GM21360 (cell line): ENCODE data around the gene EIF6.
A peak's percentile ranks its signal among the peaks of the same experiment; 100 is the strongest.

ENCODE experiments used
- ATAC-seq: cut with Tn5 transposase; IDR thresholded peaks from one replicate; pipeline ENCODE4 v1.9.1; 2021; ENCODE audit warnings: mild to moderate bottlenecking, moderate library complexity; ENCODE audit not compliant: unreplicated experiment

Gene EIF6

DNA sequence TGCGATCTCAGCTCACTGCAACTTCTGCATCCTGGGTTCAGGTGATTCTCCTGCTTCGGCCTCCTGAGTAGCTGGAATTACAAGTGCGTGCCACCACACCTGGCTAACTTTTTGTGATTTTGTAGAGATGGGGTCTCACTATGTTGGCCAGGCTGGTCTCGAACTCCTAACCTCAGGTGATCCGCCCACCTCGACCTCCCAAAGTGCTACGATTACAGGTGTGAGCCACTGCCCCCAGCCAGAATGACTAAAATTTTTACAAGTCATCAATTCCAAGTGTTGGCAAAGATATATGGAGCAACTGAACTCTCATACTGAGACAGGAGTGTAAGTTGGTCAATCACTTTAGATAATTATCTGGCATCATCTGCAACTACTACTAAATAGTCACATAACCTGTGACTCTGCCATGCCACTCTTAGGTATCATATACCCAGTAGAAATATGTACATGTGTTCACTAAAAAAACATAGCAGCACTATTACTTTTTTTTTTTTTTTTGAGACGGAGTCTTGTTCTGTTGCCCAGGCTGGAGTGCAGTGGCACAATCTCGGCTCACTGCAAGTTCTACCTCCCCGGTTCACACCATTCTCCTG lies 3.0 kb downstream of the EIF6 start:
- no peak for ATAC-seq

DNA sequence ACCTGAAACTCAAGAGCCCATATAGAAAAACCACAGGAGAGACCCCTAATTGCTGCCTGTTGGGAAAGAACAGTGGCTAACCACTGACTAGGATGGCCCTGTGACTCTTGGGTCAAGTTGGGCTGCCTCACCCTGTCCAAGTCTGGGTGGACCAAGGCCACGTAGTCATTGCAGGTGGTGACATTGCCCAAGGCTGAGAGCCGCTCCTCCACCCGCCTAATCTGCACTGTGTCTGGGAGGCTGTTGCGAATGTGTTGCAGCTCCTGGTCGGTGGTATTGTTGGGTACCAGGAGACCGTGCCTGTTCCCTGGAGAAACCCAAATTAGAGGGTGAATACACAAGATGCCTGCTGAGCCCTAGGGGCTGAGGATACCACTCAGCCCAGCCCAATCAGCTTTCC lies 4.0 kb downstream of the EIF6 start:
- no peak for ATAC-seq

DNA sequence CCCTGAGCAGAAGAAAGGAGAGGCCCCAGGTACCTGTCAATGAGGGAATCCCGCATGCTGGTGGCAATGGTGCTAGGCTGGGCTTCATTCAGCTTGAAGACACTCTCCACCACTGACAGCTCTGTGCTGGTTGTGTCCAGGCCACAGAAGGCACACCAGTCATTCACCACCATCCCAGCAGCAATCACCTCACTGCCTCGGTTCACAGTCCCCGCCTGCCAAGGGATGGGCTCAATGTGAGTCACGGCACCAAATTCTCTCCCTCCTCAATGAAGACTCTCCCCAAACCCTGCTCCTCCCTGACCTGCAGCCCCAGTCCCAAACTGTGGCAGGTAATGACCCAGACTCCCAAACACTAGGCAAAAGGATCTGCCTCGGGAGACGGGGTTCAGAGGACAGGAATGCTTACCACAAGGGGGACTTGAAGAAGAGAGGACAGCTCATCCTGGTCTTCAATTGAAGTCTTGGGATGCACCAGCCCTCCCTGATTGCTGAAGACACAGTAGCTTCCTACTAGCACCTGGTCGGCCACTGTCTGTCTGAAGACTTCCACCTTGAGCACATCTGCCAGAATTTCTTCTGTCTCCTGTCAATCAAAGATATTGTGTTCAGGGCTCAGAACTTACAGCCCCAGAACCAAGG lies 4.9 kb downstream of the EIF6 start:
- no peak for ATAC-seq

DNA sequence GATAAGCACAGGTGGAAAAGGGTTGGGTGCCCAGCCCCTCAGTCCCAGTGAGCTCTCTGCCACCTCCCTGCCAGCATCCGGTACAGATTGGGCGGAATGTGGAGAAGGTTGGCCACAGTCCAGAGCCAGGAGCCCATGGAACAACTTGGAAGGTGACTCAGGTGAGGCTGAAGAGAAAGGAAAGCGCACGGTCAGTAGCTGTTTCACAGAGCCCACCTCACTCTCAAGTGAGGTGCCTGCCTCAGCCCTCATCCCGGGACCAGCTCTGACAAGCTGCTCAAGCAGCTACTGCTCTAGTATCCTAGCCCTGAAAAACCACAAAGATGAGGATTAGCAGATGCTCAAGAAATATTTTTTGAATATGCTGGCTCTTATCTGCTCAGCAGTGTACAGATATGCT lies 5.5 kb downstream of the EIF6 start:
- ATAC-seq: no peak

DNA sequence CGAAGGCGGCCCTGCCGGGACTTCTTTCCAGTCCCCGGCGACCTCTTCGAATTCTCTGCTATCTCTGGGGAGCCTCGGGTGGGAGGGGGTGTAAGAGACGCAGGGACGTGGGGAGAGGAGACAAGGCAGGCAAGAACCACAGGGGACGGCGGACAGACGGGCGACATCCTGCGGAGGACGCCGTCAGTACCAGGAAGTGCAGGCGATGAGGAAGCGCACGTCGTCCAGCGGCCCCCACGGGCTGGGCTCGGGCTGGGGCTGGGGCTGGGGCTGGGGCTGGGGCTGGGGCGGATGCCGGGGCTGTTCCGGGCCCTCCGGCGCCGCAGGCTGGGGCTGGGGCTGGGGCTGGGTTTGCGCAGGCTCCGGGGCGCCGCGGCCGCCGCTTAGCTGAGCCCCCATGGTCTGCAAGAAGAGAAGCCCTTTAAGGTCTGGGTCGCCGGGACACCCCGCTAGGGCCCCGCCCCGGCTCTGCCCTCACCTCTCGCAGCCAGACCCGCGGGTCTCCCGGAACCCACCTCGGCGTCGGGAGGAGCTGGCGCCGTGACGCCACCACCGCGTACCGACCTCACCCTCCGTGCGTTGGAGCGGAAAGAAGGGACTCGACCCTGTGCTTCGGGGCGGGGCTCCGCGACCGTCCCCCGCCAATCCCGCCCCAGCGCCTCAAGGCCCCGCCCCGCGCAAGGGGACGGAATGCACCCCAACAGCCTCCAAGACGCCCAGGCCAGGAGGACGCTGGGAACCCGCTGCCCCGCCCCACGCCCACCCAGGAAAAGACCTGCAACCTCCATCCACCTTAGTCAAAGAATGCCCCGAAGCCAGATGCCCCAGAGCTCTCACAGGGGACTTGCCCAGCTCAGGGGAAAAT lies 6.8 kb downstream of the EIF6 start, which contains the start of gene MMP24OS:
Gene MMP24OS, minus strand, starts transcription at position 592 of the 865 bp plus-strand sequence. Its CDS starts 193 bp downstream, at position 399.
- ATAC-seq: peak; percentile 62

DNA sequence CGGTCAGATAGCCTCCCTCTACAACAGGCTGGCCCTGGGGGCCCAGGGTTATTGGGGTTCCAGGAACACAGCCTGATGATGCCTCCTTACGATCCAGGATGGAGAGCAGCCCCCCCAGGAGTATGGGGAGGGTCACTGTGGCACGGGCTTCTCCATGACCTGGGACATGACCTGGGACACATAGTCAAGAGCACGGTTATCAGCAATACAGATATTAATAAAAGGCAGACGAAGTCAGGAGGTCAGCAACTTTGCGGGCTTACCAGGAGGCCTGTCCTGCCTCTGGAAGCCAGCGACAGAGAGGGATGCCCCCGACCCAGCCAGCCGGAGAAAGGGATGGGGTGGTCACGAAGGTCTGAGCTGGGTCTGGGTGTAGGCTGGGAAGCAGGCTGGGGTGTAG lies 7.4 kb downstream of the EIF6 start:
- no peak for ATAC-seq

DNA sequence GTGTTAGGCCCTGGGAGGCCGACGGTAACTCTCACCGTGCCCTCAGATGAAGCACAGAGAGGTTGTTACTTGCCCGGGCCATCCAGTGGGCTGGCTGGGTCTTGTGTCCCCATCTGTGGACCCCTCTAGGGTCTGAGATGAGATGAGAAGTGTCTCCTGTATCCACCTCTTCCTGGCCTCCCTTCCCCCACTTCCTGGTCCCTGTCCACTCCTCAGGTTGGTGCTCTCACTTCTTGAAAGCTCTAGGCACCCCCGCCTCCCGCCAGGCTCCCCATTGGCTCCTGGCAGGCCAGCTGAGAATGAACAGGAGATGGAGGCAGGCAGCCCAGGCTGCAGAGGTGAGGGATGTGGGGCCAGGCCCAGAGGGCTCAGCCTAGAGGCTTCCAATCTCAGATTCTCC lies 8.2 kb downstream of the EIF6 start:
- ATAC-seq: no peak

DNA sequence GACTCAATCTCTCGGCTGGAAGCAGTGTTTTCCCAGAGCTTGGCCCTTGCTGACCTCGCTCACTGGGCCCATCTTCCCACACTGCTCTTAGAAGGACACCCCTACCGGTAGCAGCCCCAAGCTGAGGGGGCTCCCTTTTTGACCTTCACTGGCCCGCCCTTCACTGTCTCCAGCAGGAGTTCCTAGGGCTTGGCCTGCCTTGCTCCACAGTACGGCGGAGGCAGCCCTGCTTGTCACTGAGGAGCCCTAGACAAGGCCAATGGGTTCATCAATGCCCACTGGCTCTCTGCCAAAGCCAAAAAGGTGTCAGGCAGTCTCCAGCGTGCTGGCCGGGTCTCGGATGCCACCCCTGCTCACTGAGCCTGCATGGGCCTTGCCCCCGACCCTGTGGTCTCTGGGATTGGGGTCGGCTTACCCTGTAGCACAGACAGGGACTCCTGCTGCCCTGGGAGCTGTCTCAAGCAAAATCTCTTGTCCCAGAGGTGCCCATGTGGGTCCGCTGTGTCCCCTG lies 8.8 kb downstream of the EIF6 start:
- ATAC-seq: no peak

DNA sequence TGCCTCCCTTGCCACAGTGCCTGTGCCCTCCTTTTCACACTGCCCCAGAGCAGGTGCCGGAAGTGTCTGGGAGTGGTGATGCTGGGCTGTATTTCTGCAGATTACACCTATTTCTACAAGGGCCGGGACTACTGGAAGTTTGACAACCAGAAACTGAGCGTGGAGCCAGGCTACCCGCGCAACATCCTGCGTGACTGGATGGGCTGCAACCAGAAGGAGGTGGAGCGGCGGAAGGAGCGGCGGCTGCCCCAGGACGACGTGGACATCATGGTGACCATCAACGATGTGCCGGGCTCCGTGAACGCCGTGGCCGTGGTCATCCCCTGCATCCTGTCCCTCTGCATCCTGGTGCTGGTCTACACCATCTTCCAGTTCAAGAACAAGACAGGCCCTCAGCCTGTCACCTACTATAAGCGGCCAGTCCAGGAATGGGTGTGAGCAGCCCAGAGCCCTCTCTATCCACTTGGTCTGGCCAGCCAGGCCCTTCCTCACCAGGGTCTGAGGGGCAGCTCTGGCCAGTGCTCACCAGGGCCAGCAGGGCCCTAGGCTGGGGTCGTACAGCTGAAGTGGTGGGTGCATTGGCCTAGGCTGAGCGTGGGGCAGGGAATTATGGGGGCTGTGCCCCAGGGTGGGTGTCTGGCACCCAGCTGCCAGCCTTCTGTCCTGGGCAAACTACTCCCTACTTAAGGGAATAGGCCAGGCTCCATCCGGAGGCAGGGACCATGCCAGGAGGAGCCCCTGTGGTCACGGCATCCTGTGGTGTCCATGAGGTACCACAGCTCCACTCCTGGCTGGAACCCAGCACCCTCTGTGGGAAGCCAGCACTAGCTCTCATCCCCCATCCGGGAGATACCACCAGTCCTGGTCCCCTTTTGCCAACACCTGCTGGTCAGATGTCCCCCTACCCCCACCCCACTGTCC lies 10.1 kb downstream of the EIF6 start:
- no peak for ATAC-seq

DNA sequence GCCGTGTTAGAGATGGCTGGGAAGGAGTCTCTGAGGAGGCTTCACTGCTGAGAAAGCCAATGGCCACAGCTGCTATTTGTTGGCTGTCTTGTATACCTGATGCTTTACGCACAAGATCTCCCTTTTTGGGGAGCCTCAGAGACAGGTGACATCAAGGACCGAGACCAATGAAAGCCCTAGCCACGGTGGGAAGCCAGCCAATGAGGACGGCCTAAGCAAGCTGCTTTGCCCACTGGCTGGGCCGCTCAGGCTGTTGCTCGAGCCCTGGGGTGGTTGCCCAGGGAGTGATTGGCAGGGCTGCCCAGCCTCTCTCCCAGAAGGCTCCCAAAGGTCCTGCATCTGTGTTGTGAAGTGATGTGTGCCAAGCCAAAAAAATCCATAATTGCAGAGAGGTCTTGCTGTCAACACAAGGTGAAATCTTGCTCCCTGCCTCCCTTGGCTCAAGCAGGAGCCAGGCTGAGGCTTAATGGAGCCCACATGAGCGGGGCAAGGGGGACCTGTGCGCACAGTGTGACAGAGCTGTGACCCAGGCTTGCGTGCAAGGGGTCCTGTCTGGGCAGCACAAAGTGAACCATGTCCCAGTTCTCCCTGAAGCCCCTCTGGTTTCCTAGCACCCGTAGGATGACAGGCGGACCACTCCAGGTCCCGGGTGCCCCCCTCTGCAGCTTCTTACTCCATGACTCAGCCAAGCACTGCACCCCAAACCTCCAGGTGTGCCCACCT lies 11.0 kb downstream of the EIF6 start:
- ATAC-seq: no peak

DNA sequence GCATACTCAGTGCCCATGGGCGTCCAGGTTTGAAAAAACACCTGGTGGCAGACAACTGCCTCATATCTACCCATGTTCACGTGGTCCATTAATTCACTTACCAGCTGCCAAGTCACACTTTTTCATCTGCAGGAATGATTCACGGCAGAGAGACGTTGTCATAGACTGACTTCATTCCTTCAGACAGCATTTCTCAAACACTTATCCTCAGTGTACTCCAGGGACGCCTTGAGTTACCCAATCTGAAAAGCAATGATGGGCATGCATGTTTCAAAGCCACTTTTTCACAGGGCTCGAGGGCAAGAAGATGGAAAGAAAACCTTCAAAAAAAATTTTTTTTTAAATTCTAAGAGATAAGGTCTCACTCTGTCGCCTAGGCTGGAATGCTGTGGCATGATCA lies 12.7 kb downstream of the EIF6 start:
- ATAC-seq: no peak

DNA sequence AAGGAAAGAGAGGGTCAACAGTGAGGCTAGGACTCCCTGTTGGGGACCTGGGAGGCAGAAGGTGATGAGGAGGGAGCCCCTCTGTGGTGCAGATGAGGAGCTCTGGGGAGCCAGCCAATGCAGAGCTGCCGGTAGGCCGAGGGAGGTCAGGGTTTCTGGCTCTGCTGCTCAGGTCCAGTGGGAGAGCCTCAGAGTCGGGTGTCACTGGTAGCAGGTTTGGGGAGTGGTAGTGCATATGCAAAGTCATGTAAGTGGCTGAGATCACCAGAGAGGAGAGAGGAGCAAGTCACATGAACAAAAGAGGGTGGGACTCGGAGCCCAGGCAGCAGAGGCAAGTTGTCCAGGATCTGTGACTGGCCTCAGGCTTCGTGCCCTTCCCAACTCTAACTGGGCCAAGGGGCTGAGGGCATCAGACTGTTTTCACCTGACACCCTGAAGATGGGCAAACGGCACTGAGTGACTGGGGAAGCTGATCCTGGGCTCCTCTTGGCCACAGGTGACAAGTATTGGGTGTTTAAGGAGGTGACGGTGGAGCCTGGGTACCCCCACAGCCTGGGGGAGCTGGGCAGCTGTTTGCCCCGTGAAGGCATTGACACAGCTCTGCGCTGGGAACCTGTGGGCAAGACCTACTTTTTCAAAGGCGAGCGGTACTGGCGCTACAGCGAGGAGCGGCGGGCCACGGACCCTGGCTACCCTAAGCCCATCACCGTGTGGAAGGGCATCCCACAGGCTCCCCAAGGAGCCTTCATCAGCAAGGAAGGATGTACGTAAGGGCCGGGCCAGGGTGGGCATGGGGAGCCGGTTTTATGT lies 13.3 kb downstream of the EIF6 start:
- no peak for ATAC-seq

DNA sequence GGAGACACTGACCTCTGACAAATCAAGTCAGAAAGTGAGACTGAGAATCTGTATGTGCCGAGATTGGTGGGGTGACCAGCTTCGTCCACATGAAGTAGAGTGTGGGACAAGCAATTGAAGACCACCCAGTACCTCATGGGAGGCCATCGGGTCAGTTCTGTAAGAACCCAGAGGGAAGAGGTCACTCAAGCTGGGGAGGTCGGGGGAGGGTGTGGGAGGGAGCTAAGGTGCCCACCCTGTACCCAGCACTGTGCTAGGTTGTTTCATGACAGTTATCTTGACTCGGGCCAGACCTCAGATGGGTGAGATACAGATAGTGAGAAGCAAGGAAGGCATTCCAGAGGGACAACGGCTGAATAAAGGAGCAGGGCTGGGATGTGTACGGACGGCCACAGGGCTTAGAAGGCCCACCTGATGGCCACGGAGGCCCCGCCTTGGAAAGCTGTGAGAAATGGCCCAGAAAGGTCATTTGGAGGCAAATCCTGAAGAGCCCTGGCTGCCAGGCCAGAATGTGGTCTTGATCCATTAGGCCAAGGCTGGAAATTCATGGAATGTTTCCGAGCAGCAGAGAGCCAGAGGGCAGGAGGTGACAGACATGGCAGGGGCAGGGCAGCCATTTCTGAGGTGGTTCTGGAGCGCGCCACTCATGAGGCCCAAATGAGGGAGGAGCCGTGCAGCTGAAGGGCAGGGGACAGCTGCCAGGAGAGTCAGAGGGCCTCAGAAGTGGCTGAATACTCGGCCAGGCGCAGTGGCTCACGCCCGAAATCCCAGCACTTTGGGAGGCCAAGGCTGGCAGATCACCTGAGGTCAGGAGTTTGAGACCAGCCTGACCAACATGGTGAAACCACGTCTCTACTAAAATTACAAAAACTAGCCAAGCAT lies 14.3 kb downstream of the EIF6 start:
- ATAC-seq: no peak

DNA sequence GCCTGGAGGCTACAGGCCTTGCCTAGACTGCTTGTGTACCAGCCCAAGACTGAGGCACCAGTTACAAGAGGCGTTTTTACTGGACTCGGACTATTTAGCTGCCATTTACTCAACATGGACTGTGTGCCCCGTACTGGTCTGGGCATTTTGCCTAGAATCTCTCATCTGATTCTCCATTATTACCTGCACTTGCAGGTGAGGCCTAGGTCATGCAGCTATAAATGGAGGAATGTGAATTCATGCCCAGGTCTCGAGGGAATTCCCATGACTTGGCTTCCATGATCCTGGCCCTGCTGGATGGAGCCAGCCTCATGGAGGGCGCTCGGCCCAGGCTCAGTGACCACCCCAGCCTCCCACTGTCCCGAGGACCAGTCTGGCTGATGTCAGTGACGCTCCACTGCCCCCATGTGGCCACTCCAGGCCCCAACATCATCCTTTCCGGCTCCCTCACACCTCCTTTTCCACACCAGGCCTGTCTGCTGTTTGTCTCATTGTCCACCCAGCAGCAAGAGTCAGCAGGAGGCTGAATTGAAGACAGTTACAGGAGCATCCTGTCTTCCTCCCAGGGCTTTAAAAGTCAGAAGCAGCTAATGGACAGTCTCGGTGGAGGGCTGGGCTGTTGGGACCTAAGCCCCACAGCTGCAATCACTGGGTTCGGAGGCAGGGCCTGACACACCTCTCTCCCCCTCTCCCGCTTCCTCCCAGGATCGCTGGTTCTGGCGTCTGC lies 15.4 kb downstream of the EIF6 start:
- ATAC-seq: no peak

DNA sequence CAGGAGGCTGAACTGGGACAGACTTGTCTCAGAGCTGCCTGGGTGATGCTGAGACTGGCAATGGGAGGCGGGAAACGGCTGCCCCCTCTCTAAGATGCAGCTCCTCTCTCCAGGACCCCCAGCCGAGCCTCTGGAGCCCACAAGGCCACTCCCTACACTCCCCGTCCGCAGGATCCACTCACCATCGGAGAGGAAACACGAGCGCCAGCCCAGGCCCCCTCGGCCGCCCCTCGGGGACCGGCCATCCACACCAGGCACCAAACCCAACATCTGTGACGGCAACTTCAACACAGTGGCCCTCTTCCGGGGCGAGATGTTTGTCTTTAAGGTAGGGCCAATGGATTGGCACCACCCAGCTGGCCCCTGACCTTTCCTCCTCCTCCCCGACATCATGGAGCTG lies 17.5 kb downstream of the EIF6 start:
- no peak for ATAC-seq

DNA sequence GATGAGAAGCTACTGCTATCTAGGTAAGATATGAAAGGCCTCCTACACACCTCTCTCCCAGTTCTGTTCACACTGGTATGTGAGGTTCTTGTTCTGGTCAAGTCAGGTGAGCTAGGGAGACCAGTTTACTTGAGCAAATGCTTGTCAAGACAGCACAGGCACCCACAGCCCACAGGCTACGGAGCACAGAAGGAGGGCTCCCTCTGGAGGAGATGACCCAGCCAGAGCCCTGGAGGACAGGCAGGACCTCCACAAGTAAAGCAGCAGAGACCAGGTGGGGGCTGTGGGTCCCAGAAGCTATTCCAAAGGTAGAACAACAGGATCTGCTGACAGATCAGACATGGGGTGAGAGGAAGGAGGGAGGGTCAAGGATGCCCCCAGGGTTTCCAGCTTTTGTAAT lies 19.8 kb downstream of the EIF6 start:
- no peak for ATAC-seq

DNA sequence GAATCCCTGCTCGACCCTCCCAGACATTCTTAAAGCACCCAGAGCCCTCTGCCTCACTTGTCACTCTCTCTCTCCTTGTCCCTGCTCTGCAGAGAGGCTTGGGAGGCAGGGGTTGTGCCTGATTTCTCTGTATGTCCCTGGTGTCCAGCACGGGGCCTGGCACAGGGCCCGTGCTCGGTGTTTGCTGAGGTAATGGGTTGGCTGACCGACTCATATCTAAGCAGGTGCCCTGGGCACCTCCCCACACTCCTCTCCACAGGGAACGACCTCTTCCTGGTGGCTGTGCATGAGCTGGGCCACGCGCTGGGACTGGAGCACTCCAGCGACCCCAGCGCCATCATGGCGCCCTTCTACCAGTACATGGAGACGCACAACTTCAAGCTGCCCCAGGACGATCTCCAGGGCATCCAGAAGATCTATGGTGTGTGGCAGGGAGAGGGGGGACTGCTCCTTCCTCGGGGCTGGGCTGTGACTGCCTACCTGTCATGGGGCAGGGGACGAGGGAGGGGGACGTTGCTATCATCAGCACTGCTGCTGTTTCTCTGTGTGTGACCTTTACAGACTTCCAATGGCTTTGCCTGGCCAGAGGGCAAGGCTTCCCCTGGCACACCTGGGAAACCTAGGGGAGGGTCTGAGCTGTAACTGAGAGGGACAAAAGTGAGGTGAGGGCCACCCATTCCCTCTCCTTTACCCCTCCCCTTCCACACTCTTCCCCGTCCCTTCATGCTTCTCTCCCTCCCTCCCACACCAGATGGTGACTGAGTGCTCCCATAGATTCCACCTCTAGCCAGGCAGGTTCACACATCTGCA lies 20.8 kb downstream of the EIF6 start:
- no peak for ATAC-seq
